Measurements from ENCODE around the gene VPS36. TPM values are rescaled to one million over a fixed set of nuclear protein-coding genes. Genes with fewer than 3 reads are reported as not detected.

VPS36 gene
- total and polyA plus RNA-seq, 2 of the 8 experiments (the other 6 are each of a cell fraction or from before 2014, with no cell fraction given) = 14.1 to 19.8 TPM

DNA sequence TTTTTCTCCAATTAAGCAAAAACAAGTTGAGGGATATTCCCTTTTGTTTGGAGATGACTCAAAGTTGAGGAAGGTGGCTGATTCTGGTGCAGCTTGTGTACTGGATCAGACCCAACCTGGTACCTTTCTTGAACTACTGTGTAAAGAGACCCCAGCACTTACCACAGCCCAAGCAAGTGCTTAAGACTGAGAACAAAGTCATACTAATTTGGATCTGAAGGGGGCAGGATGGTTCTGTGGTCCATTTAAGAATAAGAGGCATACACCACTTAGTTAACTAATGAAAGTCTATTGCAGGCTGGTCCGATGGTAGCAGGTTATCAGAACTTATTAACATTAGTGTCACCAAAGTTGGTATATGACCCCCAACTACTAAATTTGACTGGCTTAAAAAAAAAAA lies 50.7 kb downstream of the VPS36 start:
- Histone ChIP-seq H3K79me2 (ENCODE audit: control insufficient read depth in 1 of 2, insufficient read depth in 2 of 2, low read length in 2 of 2) (no peaks in the 10 kb centered on the region), H3K14ac (ENCODE audit: insufficient read length) (no peak overlapping the region), H4K20me1 (replicated peaks in 1 of 2; ENCODE audit: control insufficient read depth in 1 of 2, insufficient read depth in 2 of 2, low read length in 2 of 2) (no peaks in the 10 kb centered on the region), H3K4me3 (ENCODE audit: extremely low read depth in 1 of 4, insufficient read depth in 2 of 4, low read depth in 3 of 4, low read length in 4 of 4) (no peak overlapping the region), H3K9ac (replicated peaks in 1 of 4; ENCODE audit: extremely low read depth in 1 of 4, low read depth in 3 of 4, low read length in 3 of 4) (no peak overlapping the region), H4K8ac (ENCODE audit: extremely low read depth, insufficient read depth, low read length) (no peak overlapping the region), H2BK15ac (ENCODE audit: low read length) (no peak overlapping the region), H2AFZ (ENCODE audit: low read length) (no peak overlapping the region), H3K18ac (ENCODE audit: extremely low read depth, low read length) (no peak overlapping the region), H3K56ac (replicated peaks; ENCODE audit: insufficient read length, low read depth, low read length) (no peak overlapping the region), H3K36me3 (ENCODE audit: control insufficient read depth in 2 of 4, insufficient read depth in 4 of 4, low read length in 3 of 4) (no peaks in the 10 kb centered on the region), H3K4ac (replicated peaks; ENCODE audit: insufficient read length, low read depth, low read length) (no peak overlapping the region), H2BK12ac (ENCODE audit: low read depth, low read length) (no peak overlapping the region), H2BK5ac (ENCODE audit: low read depth, low read length) (no peak overlapping the region), H2BK20ac (ENCODE audit: low read length) (no peak overlapping the region), H3K27me3 (replicated peaks in 1 of 4; ENCODE audit: control insufficient read depth in 3 of 4, extremely low read depth in 1 of 4, insufficient read depth in 3 of 4, low read length in 3 of 4) (peaks cover 0 to 7% (median 4%) of the 10 kb centered on the region in 4 experiments; a peak in 2 of 7 replicates), H3K4me2 (ENCODE audit: insufficient read depth in 1 of 2, low read depth in 2 of 2, low read length in 2 of 2) (no peak overlapping the region), H3K23ac (ENCODE audit: insufficient read length) (no peak overlapping the region), H3K4me1 (replicated peaks in 1 of 4; ENCODE audit: control insufficient read depth in 3 of 4, insufficient read depth in 4 of 4, low read length in 3 of 4) (no peaks in the 10 kb centered on the region), H4K5ac (ENCODE audit: insufficient read length, low read depth, low read length) (no peak overlapping the region), H4K91ac (replicated peaks; ENCODE audit: insufficient read length, low read length) (no peak overlapping the region), H3K23me2 (ENCODE audit: low read depth, low read length) (no peaks in the 10 kb centered on the region), H3K9me3 (ENCODE audit: insufficient read depth in 2 of 2, low read depth in 1 of 2, low read length in 1 of 2) (no peaks in the 10 kb centered on the region), H3K79me1 (ENCODE audit: low read depth, low read length) (no peaks in the 10 kb centered on the region), H3K27ac (ENCODE audit: low read depth, low read length) (no peak overlapping the region), H2BK120ac (replicated peaks; ENCODE audit: low read depth, low read length) (no peak overlapping the region), H2AK5ac (ENCODE audit: low read depth, low read length) (no peak overlapping the region)
- no peak for DNase-seq (ENCODE audit: low read depth in 1 of 2, low spot score in 2 of 2)
- CTCF ChIA-PET (ENCODE audit: partially characterized antibody) = interaction anchor here (0.6 to 0.9 kb wide), 2 partner anchors 26 to 51 kb away, joined by 3 to 5 read pairs; no protein-coding TSS in a partner anchor
- 77% methylated on average over 1 of the region's 1 CpG; no CpG with 5 or more reads in 1 of the 2 experiments for WGBS, 2 experiments (ENCODE audit: extremely low coverage in 1 of 2, insufficient coverage in 1 of 2, insufficient read length in 1 of 2, insufficient replicate concordance in 2 of 2, low coverage in 1 of 2, low lambda C conversion rate in 2 of 2, missing lambda C conversion rate in 1 of 2)
- POLR2A ChIA-PET (ENCODE audit: partially characterized antibody) = no interaction called here
- FAIRE-seq = no peak
- TF ChIP-seq EZH2 (IDR thresholded peaks at IDR 0.05; ENCODE audit: low read depth, low read length, severe bottlenecking) = no peak
- TF ChIP-seq RAD21 (IDR thresholded peaks at IDR 0.05 in 1 of 2, conservative IDR thresholded peaks at IDR 0.05 in 1 of 2; ENCODE audit: low read depth in 2 of 2, low read length in 2 of 2) = peak in 1 of 2 experiments; percentile 27; a peak in 3 of 4 replicates
- TF ChIP-seq ASH2L (IDR thresholded peaks at IDR 0.05; ENCODE audit: low read length) = no peak
- TF ChIP-seq, protein P1, sequence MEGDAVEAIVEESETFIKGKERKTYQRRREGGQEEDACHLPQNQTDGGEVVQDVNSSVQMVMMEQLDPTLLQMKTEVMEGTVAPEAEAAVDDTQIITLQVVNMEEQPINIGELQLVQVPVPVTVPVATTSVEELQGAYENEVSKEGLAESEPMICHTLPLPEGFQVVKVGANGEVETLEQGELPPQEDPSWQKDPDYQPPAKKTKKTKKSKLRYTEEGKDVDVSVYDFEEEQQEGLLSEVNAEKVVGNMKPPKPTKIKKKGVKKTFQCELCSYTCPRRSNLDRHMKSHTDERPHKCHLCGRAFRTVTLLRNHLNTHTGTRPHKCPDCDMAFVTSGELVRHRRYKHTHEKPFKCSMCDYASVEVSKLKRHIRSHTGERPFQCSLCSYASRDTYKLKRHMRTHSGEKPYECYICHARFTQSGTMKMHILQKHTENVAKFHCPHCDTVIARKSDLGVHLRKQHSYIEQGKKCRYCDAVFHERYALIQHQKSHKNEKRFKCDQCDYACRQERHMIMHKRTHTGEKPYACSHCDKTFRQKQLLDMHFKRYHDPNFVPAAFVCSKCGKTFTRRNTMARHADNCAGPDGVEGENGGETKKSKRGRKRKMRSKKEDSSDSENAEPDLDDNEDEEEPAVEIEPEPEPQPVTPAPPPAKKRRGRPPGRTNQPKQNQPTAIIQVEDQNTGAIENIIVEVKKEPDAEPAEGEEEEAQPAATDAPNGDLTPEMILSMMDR (IDR thresholded peaks at IDR 0.05; ENCODE audit: control extremely low read depth in 1 of 3, insufficient read depth in 1 of 3, low read depth in 1 of 3, low read length in 3 of 3) = peak in 1 of 3 experiments; percentile 6; a peak in 1 of 4 replicates
- TF ChIP-seq CBX5 (IDR thresholded peaks at IDR 0.05; ENCODE audit: low read depth, low read length) = no peak
- TF ChIP-seq PHF8 (conservative IDR thresholded peaks at IDR 0.05; ENCODE audit: low read depth, low read length) = no peak
- TF ChIP-seq, protein P2, sequence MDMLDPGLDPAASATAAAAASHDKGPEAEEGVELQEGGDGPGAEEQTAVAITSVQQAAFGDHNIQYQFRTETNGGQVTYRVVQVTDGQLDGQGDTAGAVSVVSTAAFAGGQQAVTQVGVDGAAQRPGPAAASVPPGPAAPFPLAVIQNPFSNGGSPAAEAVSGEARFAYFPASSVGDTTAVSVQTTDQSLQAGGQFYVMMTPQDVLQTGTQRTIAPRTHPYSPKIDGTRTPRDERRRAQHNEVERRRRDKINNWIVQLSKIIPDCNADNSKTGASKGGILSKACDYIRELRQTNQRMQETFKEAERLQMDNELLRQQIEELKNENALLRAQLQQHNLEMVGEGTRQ (IDR thresholded peaks at IDR 0.05; ENCODE audit: low read length) = no peak
- TF ChIP-seq GTF2F1 (IDR thresholded peaks at IDR 0.05; ENCODE audit: borderline replicate concordance, low read depth, low read length) = no peak

Data from H1 (cell line).